ENCODE data around the gene CPLX3.

DNA sequence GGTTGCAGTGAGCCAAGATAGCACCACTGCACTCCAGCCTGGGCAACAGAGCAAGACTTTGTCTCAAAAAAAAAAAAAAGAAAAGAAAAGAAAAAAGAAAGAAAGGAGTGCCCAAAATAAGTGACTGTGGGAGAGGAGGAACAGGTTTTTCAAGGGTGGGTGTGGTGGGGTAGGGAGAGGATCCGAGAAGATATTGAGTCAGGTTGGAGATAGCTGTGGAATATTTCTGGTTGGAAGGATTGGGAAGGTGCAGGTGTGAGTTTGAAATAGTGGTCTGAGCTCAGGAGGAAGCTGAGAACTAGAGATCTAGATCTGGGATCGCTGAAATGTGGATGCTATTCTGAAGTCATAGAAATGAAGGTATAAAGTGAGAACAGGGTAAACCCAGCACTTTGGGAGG lies 38.9 kb downstream of the CPLX3 start:
- TF ChIP-seq, protein P1, sequence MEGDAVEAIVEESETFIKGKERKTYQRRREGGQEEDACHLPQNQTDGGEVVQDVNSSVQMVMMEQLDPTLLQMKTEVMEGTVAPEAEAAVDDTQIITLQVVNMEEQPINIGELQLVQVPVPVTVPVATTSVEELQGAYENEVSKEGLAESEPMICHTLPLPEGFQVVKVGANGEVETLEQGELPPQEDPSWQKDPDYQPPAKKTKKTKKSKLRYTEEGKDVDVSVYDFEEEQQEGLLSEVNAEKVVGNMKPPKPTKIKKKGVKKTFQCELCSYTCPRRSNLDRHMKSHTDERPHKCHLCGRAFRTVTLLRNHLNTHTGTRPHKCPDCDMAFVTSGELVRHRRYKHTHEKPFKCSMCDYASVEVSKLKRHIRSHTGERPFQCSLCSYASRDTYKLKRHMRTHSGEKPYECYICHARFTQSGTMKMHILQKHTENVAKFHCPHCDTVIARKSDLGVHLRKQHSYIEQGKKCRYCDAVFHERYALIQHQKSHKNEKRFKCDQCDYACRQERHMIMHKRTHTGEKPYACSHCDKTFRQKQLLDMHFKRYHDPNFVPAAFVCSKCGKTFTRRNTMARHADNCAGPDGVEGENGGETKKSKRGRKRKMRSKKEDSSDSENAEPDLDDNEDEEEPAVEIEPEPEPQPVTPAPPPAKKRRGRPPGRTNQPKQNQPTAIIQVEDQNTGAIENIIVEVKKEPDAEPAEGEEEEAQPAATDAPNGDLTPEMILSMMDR (IDR thresholded peaks at IDR 0.05; ENCODE audit: borderline replicate concordance, extremely low read depth, low read length, poor library complexity, severe bottlenecking) = no peak
- no peak for TF ChIP-seq EZH2 (IDR thresholded peaks at IDR 0.05; ENCODE audit: borderline replicate concordance, low read depth, low read length, severe bottlenecking)

Measured in DND-41 (cell line).